Prostate gland (tissue), 2 donors: ENCODE data around the gene EXD3.
"Not testable (repeated sequence)": the region's sequence is repeated elsewhere in the genome, so short reads cannot be mapped to it uniquely, and the experiment has no call there.

Source experiments
- POLR2A ChIP-seq: fragments of 450-650 bp; IDR thresholded peaks from one replicate; pipeline ENCODE4 v1.6.1; 2016; ENCODE audit warnings: antibody characterized with exemption, mild to moderate bottlenecking
- POLR2AphosphoS5 ChIP-seq: sonication (generic); formaldehyde crosslinking; IDR thresholded peaks from one replicate; pipeline ENCODE4 v1.6.1; 2017; ENCODE audit warnings: antibody characterized with exemption
- TF ChIP-seq, protein P1 (sequence below), 4 experiments: fragments of 200-600 bp in 2 of 4; fragments of 450-650 bp in 2 of 4; sonication (generic) in 2 of 4; IDR thresholded peaks; 1 replicate in 3 of 4; 2 replicates in 1 of 4; pipeline ENCODE4 v1.5.1; 2016 to 2019; ENCODE audit warnings: antibody characterized with exemption in 4 of 4, mild to moderate bottlenecking in 2 of 4, moderate library complexity in 2 of 4

DNA sequence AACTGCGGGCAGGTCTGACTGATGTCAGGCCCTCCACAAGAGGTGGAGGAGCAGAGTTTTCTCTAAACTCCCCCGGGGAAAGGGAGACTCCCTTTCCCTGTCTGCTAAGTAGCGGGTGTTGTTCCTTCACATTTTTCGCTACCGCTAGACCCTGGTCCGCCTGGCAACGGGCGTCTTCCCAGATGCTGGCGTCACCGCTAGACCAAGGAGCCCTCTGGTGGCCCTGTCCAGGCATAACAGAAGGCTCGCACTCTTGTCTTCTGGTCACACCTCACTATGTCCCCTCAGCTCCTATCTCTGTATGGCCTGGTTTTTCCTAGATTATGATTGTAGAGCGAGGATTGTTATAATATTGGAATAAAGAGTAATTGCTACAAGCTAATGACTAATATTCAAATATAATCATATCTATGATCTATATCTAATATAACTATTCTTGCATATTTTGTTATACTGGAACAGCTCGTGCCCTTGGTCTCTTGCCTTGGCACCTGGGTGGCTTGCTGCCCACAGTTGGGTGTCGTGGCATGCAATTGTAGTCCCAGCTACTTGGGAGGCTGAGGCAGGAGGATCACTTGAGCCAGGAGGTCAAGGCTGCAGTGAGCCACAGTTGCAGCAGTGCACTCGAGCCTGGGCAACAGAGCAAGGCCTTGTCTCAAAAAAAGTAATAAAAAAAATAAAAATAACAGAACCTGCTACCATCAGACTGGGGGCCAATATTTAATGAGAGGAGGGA lies 160.6 kb downstream of the EXD3 start:
- TF ChIP-seq, protein P1, sequence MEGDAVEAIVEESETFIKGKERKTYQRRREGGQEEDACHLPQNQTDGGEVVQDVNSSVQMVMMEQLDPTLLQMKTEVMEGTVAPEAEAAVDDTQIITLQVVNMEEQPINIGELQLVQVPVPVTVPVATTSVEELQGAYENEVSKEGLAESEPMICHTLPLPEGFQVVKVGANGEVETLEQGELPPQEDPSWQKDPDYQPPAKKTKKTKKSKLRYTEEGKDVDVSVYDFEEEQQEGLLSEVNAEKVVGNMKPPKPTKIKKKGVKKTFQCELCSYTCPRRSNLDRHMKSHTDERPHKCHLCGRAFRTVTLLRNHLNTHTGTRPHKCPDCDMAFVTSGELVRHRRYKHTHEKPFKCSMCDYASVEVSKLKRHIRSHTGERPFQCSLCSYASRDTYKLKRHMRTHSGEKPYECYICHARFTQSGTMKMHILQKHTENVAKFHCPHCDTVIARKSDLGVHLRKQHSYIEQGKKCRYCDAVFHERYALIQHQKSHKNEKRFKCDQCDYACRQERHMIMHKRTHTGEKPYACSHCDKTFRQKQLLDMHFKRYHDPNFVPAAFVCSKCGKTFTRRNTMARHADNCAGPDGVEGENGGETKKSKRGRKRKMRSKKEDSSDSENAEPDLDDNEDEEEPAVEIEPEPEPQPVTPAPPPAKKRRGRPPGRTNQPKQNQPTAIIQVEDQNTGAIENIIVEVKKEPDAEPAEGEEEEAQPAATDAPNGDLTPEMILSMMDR (IDR thresholded peaks at IDR 0.05): peak in 2 of 4 experiments; percentile 40 to 50
- peak; percentile 7 for TF ChIP-seq POLR2AphosphoS5
- not testable (repeated sequence) for TF ChIP-seq POLR2A
